ENCODE measurements around the gene PIGS. TPM values are rescaled to one million over a fixed set of nuclear protein-coding genes. Genes with fewer than 3 reads are reported as not detected.
A peak's percentile ranks its signal among the peaks of the same experiment; 100 is the strongest.
"Not testable (repeated sequence)": the region's sequence is repeated elsewhere in the genome, so short reads cannot be mapped to it uniquely, and the experiment has no call there.

Gene PIGS
- 44.9 and 49.1 TPM in 2 replicates for total RNA-seq (2014; rRNA removed; shearing (Covaris generic))

GRCh38 chr17:28571361-28572122 lies at the start of gene PIGS:
Gene PIGS (minus strand): TSS chr17:28571524. CDS start chr17:28571496, 28 bp downstream.
- peak; percentile 97 for DNase-seq (ENCODE audit: low read depth)

DNA sequence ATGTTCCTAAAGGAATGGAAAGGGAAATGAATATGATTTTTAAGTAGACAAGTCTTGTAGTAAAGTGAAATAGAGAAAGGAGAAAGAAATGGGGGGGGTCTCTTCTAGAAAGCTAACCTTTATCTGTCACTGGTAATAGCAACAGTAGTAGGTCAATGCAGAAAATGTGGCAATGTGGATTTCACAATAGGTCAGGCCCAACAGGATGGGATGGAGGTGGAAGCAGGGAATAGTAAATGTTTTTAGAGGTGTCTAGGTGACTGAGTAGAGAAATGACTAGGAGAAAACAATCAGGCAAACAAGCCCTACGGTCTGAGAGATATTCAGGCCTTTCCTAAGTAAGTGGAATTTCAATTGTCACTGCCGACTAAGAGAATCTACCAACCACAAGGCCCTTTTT lies 48.7 kb upstream of the PIGS start:
- DNase-seq (ENCODE audit: low read depth) = no peak

- no peak for DNase-seq (ENCODE audit: low read depth)
These were observed 47.1 kb upstream of the PIGS start for GRCh38 chr17:28618464-28618863.

DNA sequence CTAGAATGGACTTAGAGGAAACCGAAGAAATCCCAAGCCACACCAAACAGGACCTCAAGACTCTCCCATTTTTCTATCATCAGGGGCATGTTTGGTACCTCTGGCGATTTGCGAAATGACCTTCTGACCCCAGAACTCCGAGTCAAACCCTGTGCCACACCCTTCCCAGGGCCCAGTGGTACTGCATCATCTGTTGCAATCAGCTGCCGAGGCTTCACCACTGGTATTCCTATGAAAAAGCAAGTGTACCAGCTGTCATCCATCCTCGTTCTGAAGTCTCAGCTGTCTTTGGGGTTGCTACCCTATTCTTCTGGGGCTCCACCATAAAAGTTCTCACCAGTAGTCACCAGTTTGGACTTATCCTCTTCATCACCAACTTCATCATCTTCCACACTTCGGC lies 45.0 kb upstream of the PIGS start:
- DNase-seq (ENCODE audit: low read depth) = no peak

- DNase-seq (ENCODE audit: low read depth) = no peak
These were observed 44.1 kb upstream of the PIGS start for GRCh38 chr17:28615260-28615940.

- DNase-seq (ENCODE audit: low read depth) = no peak
These were observed 42.6 kb upstream of the PIGS start, which contains the start of gene RSKR for GRCh38 chr17:28613931-28614381. Gene RSKR (minus strand): TSS chr17:28614185. CDS start chr17:28614161, 24 bp downstream.

DNA sequence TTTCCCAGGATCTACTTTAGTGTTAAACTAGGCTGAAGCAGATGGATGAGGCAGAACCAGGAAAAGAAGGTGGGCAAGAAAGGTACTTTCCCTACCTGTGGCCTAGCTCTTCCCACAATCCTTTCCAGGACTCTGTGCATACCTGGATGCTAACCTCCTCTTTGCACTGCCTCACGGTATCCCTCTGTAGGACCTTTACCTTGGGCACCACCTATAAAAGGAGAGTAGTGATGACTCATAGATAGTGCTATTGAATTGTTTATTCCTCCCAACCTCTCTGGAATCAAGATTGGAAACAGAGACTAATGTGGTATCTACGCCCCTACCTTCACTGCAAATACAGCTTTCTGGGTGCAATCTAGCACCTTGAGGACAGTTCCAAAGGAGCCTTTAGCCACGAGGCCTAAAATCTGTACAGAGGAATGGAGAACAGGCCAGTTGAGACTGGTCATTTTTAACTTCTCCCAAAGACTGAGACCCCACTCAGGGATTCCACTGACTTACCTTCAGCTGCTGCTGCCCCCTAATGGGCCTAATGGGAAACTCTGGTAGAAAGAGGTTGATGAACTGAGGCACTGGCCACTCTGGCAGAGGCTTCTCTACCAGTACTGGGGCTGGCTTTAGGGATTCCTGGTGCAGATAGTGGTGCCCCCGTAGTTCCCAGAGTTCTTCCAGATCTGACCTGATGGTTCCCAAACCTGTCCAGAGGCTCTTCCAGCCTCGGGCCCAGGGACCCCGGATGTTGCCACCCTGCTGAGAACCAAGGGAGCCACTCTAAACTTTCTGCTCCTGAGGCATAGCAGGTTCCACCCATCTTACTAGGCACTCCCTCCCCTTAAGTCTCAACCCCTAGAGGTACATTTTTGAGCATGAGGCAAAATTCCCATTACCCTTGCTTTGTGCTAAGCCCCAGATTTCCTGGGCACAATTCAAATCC lies 41.9 kb upstream of the PIGS start:
- peak; percentile 17 for DNase-seq (ENCODE audit: low read depth)

DNA sequence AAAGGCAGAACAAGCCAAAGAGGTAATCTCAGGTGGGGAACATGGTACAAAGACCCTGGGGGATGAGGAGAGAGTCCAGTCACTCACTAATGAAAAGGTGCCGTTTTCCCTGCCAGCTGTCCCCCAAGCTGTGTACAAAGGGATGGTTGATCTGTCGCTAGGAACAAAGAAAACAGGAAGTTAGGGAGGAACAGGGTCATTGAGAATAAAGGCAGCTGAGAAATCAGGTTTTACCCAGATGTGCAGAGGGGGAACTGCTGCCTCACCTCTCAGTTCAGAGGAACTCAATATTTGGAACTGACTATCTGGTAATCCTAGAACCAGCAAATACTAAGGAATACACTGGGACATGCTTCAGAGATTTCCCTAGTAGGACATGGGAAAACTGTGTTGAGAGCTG lies 41.2 kb upstream of the PIGS start:
- DNase-seq (ENCODE audit: low read depth) = no peak

GRCh38 chr17:28610376-28610775 lies 39.1 kb upstream of the PIGS start:
- no peak for DNase-seq (ENCODE audit: low read depth)

DNA sequence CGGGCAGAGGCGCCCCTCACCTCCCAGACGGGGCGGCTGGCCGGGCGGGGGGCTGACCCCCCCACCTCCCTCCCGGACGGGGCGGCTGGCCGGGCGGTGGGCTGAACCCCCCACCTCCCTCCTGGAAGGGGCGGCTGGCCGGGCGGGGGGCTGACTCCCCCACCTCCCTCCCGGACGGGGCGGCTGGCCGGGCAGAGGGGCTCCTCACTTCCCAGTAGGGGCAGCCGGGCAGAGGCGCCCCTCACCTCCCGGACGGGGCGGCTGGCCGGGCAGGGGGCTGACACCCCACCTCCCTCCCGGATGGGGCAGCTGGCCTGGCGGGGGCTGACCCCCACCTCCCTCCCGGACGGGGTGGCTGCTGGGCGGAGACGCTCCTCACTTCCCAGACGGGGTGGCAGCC lies 32.7 kb upstream of the PIGS start:
- DNase-seq (ENCODE audit: low read depth) = not testable (repeated sequence)

GRCh38 chr17:28599311-28600184 lies 28.2 kb upstream of the PIGS start:
- peak; percentile 87 for DNase-seq (ENCODE audit: low read depth)

GRCh38 chr17:28598799-28599310 lies 27.5 kb upstream of the PIGS start, which contains the start of gene SPAG5:
Gene SPAG5 (minus strand): TSS chr17:28599025. CDS start chr17:28598946, 79 bp downstream.
- peak; percentile 97 for DNase-seq (ENCODE audit: low read depth)

DNA sequence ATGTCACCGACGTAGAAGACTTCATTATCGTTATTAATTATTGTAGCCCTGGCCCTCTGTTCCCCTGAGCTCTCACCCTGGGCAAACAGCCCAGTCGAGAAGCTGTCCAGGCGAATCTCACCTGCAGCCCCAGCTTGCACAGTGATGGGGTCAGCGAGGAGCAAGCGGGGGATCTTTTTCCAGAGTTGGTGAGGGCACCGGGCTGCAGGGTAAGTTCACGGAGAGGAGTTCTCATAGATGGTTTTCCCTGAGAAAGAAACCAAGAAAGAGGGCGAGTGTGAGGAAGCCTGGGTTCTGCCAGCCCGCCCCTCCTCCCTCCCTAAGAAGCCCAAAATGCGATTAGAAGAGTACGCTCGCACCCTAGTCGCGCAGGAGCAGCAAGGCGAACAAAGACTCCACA lies 27.1 kb upstream of the PIGS start:
- DNase-seq (ENCODE audit: low read depth) = no peak

GRCh38 chr17:28597606-28598383 lies 26.5 kb upstream of the PIGS start:
- no peak for DNase-seq (ENCODE audit: low read depth)

GRCh38 chr17:28592260-28592659 lies 20.9 kb upstream of the PIGS start:
- no peak for DNase-seq (ENCODE audit: low read depth)

- DNase-seq (ENCODE audit: low read depth) = no peak
These were observed 14.5 kb upstream of the PIGS start for GRCh38 chr17:28585851-28586250.

DNA sequence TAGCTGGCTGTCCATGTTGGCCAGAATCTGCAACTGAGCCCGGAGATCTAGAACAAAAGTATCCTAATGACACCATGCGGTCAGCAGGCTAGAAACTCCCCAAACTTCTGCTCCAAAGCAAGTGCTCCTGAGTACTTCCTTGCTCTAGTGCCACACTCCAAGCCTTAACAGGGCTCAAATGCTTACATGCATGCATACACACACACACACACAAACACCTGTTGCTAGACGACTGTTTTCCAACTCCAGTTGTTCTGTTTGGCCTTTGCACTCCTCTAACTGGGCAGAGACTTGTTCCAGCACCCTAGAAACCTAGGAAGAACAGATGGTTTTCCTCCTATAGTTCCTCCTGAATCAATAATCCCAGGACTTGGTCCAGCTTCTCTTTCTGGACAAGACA lies 13.1 kb upstream of the PIGS start:
- no peak for DNase-seq (ENCODE audit: low read depth)

DNA sequence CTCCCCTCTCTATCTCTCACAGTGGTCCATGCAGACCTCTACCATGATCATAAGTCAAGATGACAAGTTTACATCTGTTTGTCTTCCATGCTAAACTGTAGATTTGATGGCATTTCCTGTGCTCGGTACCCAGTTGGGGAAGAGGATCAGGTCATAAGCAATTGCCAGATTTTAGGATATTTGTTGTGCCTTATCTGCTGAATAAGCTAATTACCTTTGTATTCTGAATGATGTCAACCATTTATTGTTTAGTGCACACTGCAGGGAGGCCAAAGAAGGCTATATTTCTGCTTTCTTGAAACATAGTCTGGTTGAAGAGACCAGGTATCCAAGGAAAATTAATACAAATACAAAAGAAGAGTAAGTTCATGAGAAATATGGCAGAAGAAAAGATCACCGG lies 11.2 kb upstream of the PIGS start:
- DNase-seq (ENCODE audit: low read depth) = no peak

- DNase-seq (ENCODE audit: low read depth) = no peak
These were observed 9.6 kb upstream of the PIGS start for GRCh38 chr17:28580959-28581358.

GRCh38 chr17:28579526-28579925 lies 8.2 kb upstream of the PIGS start:
- no peak for DNase-seq (ENCODE audit: low read depth)

Measured in Daoy (cell line).